Thoracic aorta (tissue), 2 donors: ENCODE data around the gene SSTR5. TPM values are rescaled to one million over a fixed set of nuclear protein-coding genes. Genes with fewer than 3 reads are reported as not detected.

Experiments
- ATAC-seq: fragments of 150-250 bp; one replicate; pipeline ENCODE4 v1.8.0; 2017; ENCODE audit warnings: low read depth; ENCODE audit not compliant: insufficient number of reproducible peaks, low FRiP score
- DNase-seq: peaks from one replicate; pipeline ENCODE4 v3.0.0-alpha.2; 2020; ENCODE audit warnings: low spot score
- H3K27ac ChIP-seq, 2 donors: fragments of 200-600 bp; sonication (generic); 1 replicate in 1 of 2; 2 replicates in 1 of 2; pipeline ENCODE4 v1.5.1; 2016; ENCODE audit warnings: mild to moderate bottlenecking in 2 of 2, moderate library complexity in 2 of 2
- H3K27me3 ChIP-seq: fragments of 200-600 bp; sonication (generic); replicated peaks from 2 replicates; pipeline ENCODE4 v1.6.0; 2016; ENCODE audit warnings: mild to moderate bottlenecking; ENCODE audit not compliant: insufficient read depth
- H3K36me3 ChIP-seq: fragments of 200-600 bp; sonication (generic); one replicate; pipeline ENCODE4 v1.5.1; 2016
- H3K4me1 ChIP-seq, 2 donors: fragments of 200-600 bp; sonication (generic); 1 replicate in 1 of 2; 2 replicates in 1 of 2; pipeline versions ENCODE4 v1.5.1 to v1.6.0; 2016; ENCODE audit warnings: low read depth in 2 of 2, mild to moderate bottlenecking in 1 of 2; ENCODE audit not compliant: control insufficient read depth in 1 of 2
- H3K4me3 ChIP-seq: fragments of 200-600 bp; sonication (generic); 2 replicates; pipeline ENCODE4 v1.5.1; 2016; ENCODE audit warnings: mild to moderate bottlenecking
- H3K9me3 ChIP-seq: fragments of 200-600 bp; sonication (generic); 2 replicates; pipeline ENCODE4 v1.5.1; 2016
- CTCF ChIP-seq: fragments of 200-600 bp; sonication (generic); IDR thresholded peaks from one replicate; pipeline ENCODE4 v1.5.1; 2019; ENCODE audit warnings: antibody characterized with exemption
- total RNA-seq, 2 donors: library from RNA; depleted of rRNA; stranded (reverse); fragments of >200 nt; gene quantifications; one replicate each; pipeline versions ENCODE4 v1.1.0 to v1.2.3, GENCODE V29; 2016

SSTR5 gene
- total RNA-seq, 2 donors from 2014 or later: 3.0 to 3.8 TPM

- ATAC-seq (no peak), DNase-seq (no peak)
- Histone ChIP-seq H3K27ac (no peak overlapping the region), H3K4me3 (no peak overlapping the region), H3K27me3 (no peaks in the 10 kb centered on the region), H3K36me3 (no peaks in the 10 kb centered on the region), H3K4me1 (no peaks in the 10 kb centered on the region), H3K9me3 (no peaks in the 10 kb centered on the region)
- TF ChIP-seq CTCF: no peak
Measured at GRCh38 chr16:1047801-1048200, 24.7 kb upstream of the SSTR5 start.

- no peak overlapping the region for H3K27ac ChIP-seq
- H3K36me3 ChIP-seq: no peaks in the 10 kb centered on the region
- DNase-seq (no peak), ATAC-seq (no peak)
- no peak overlapping the region for H3K4me3 ChIP-seq
- no peaks in the 10 kb centered on the region for H3K9me3 ChIP-seq
- no peaks in the 10 kb centered on the region for H3K4me1 ChIP-seq
- TF ChIP-seq CTCF: no peak
- no peaks in the 10 kb centered on the region for H3K27me3 ChIP-seq
Measured at GRCh38 chr16:1048442-1049112, 24.0 kb upstream of the SSTR5 start.

GRCh38 chr16:1049113-1049975 lies 23.2 kb upstream of the SSTR5 start:
- no peak for ATAC-seq
- no peaks in the 10 kb centered on the region for H3K36me3 ChIP-seq
- no peaks in the 10 kb centered on the region for H3K27me3 ChIP-seq
- TF ChIP-seq CTCF: no peak
- H3K9me3 ChIP-seq: no peaks in the 10 kb centered on the region
- H3K4me3 ChIP-seq: no peak overlapping the region
- no peak overlapping the region for H3K27ac ChIP-seq
- H3K4me1 ChIP-seq: no peaks in the 10 kb centered on the region
- DNase-seq: no peak

- TF ChIP-seq CTCF: no peak
- H3K4me1 ChIP-seq: no peaks in the 10 kb centered on the region
- H3K4me3 ChIP-seq: no peak overlapping the region
- H3K27me3 ChIP-seq: no peaks in the 10 kb centered on the region
- DNase-seq (no peak), ATAC-seq (no peak)
- H3K9me3 ChIP-seq: no peaks in the 10 kb centered on the region
- no peak overlapping the region for H3K27ac ChIP-seq
- H3K36me3 ChIP-seq: no peaks in the 10 kb centered on the region
Measured at GRCh38 chr16:1049976-1050247, 22.6 kb upstream of the SSTR5 start.

GRCh38 chr16:1050516-1050915 lies 22.0 kb upstream of the SSTR5 start:
- Histone ChIP-seq H3K27ac (no peak overlapping the region), H3K9me3 (no peaks in the 10 kb centered on the region), H3K4me3 (no peak overlapping the region), H3K36me3 (no peaks in the 10 kb centered on the region), H3K4me1 (no peaks in the 10 kb centered on the region), H3K27me3 (no peaks in the 10 kb centered on the region)
- DNase-seq (no peak), ATAC-seq (no peak)
- TF ChIP-seq CTCF: no peak
